ENCODE results near the gene SLBP.

SLBP gene

GRCh38 chr4:1655676-1656075, 56.4 kb downstream of the SLBP start:
- Mint-ChIP-seq H3K27me3 (no peaks in the 10 kb centered on the region), H3K4me3 (no peak overlapping the region), H3K27ac (ENCODE audit: low read depth) (no peak overlapping the region), H3K36me3 (ENCODE audit: insufficient read depth) (peaks cover 1% of the 10 kb centered on the region), H3K4me1 (no peaks in the 10 kb centered on the region), H3K9me3 (no peaks in the 10 kb centered on the region)
- ATAC-seq (replicated peaks; ENCODE audit: extremely low read depth, poor library complexity, severe bottlenecking): no peak
- no peak for DNase-seq (ENCODE audit: low spot score in 2 of 2)

- Mint-ChIP-seq H3K27me3 (no peaks in the 10 kb centered on the region), H3K4me1 (no peaks in the 10 kb centered on the region), H3K4me3 (no peak overlapping the region), H3K27ac (ENCODE audit: low read depth) (no peak overlapping the region), H3K9me3 (no peaks in the 10 kb centered on the region), H3K36me3 (ENCODE audit: insufficient read depth) (peaks cover 1% of the 10 kb centered on the region)
- no peak for DNase-seq (ENCODE audit: low spot score in 2 of 2)
- ATAC-seq (replicated peaks; ENCODE audit: extremely low read depth, poor library complexity, severe bottlenecking): no peak
Measured at GRCh38 chr4:1655081-1655480, 57.0 kb downstream of the SLBP start.

- Mint-ChIP-seq H3K36me3 (ENCODE audit: insufficient read depth) (peaks cover 1% of the 10 kb centered on the region), H3K27me3 (no peaks in the 10 kb centered on the region), H3K27ac (ENCODE audit: low read depth) (no peak overlapping the region), H3K4me3 (no peak overlapping the region), H3K4me1 (no peaks in the 10 kb centered on the region), H3K9me3 (no peaks in the 10 kb centered on the region)
- ATAC-seq (replicated peaks; ENCODE audit: extremely low read depth, poor library complexity, severe bottlenecking): no peak
- no peak for DNase-seq (ENCODE audit: low spot score in 2 of 2)
Measured at GRCh38 chr4:1654216-1654955, 57.7 kb downstream of the SLBP start.

GRCh38 chr4:1653776-1654175, 58.3 kb downstream of the SLBP start:
- no peak overlapping the region for H3K27ac Mint-ChIP-seq (ENCODE audit: low read depth)
- H3K27me3 Mint-ChIP-seq: no peaks in the 10 kb centered on the region
- no peaks in the 10 kb centered on the region for H3K4me1 Mint-ChIP-seq
- H3K36me3 Mint-ChIP-seq (ENCODE audit: insufficient read depth): peaks cover 1% of the 10 kb centered on the region
- no peaks in the 10 kb centered on the region for H3K9me3 Mint-ChIP-seq
- no peak for ATAC-seq (replicated peaks; ENCODE audit: extremely low read depth, poor library complexity, severe bottlenecking)
- H3K4me3 Mint-ChIP-seq: no peak overlapping the region
- no peak for DNase-seq (ENCODE audit: low spot score in 2 of 2)

- DNase-seq (ENCODE audit: low spot score in 2 of 2) (no peak), ATAC-seq (replicated peaks; ENCODE audit: extremely low read depth, poor library complexity, severe bottlenecking) (no peak)
- Mint-ChIP-seq H3K27me3 (no peaks in the 10 kb centered on the region), H3K4me3 (no peak overlapping the region), H3K4me1 (peaks cover 5% of the 10 kb centered on the region), H3K27ac (ENCODE audit: low read depth) (no peak overlapping the region), H3K9me3 (no peaks in the 10 kb centered on the region), H3K36me3 (ENCODE audit: insufficient read depth) (peaks cover 1% of the 10 kb centered on the region)
Measured at GRCh38 chr4:1652088-1652487, 60.0 kb downstream of the SLBP start.

- no peak for ATAC-seq (replicated peaks; ENCODE audit: extremely low read depth, poor library complexity, severe bottlenecking)
- no peak overlapping the region for H3K27ac Mint-ChIP-seq (ENCODE audit: low read depth)
- H3K9me3 Mint-ChIP-seq: no peaks in the 10 kb centered on the region
- no peak for DNase-seq (ENCODE audit: low spot score in 2 of 2)
- H3K4me1 Mint-ChIP-seq: peaks cover 5% of the 10 kb centered on the region
- no peaks in the 10 kb centered on the region for H3K27me3 Mint-ChIP-seq
- H3K36me3 Mint-ChIP-seq (ENCODE audit: insufficient read depth): peaks cover 1% of the 10 kb centered on the region
- no peak overlapping the region for H3K4me3 Mint-ChIP-seq
Measured at GRCh38 chr4:1651609-1652008, 60.5 kb downstream of the SLBP start.

GRCh38 chr4:1648962-1649361, 63.2 kb downstream of the SLBP start:
- Mint-ChIP-seq H3K27me3 (no peaks in the 10 kb centered on the region), H3K36me3 (ENCODE audit: insufficient read depth) (peaks cover 1% of the 10 kb centered on the region), H3K27ac (ENCODE audit: low read depth) (no peak overlapping the region), H3K4me3 (no peak overlapping the region), H3K9me3 (no peaks in the 10 kb centered on the region), H3K4me1 (peaks cover 5% of the 10 kb centered on the region)
- ATAC-seq (replicated peaks; ENCODE audit: extremely low read depth, poor library complexity, severe bottlenecking) (no peak), DNase-seq (ENCODE audit: low spot score in 2 of 2) (no peak)

- peaks cover 1% of the 10 kb centered on the region for H3K36me3 Mint-ChIP-seq (ENCODE audit: insufficient read depth)
- no peaks in the 10 kb centered on the region for H3K9me3 Mint-ChIP-seq
- H3K27ac Mint-ChIP-seq (ENCODE audit: low read depth): no peak overlapping the region
- H3K27me3 Mint-ChIP-seq: no peaks in the 10 kb centered on the region
- ATAC-seq (replicated peaks; ENCODE audit: extremely low read depth, poor library complexity, severe bottlenecking) (no peak), DNase-seq (ENCODE audit: low spot score in 2 of 2) (no peak)
- H3K4me3 Mint-ChIP-seq: no peak overlapping the region
- H3K4me1 Mint-ChIP-seq: peaks cover 5% of the 10 kb centered on the region
Measured at GRCh38 chr4:1647432-1647831, 64.7 kb downstream of the SLBP start.

GRCh38 chr4:1646690-1647089, 65.4 kb downstream of the SLBP start:
- Mint-ChIP-seq H3K9me3 (no peaks in the 10 kb centered on the region), H3K27ac (ENCODE audit: low read depth) (no peak overlapping the region), H3K4me1 (peaks cover 5% of the 10 kb centered on the region), H3K4me3 (no peak overlapping the region), H3K27me3 (no peaks in the 10 kb centered on the region), H3K36me3 (ENCODE audit: insufficient read depth) (peaks cover 1% of the 10 kb centered on the region)
- DNase-seq (ENCODE audit: low spot score in 2 of 2) (no peak), ATAC-seq (replicated peaks; ENCODE audit: extremely low read depth, poor library complexity, severe bottlenecking) (no peak)

GRCh38 chr4:1644891-1645657, 67.0 kb downstream of the SLBP start:
- H3K36me3 Mint-ChIP-seq (ENCODE audit: insufficient read depth): no peaks in the 10 kb centered on the region
- no peaks in the 10 kb centered on the region for H3K27me3 Mint-ChIP-seq
- H3K4me3 Mint-ChIP-seq: no peak overlapping the region
- ATAC-seq (replicated peaks; ENCODE audit: extremely low read depth, poor library complexity, severe bottlenecking) (no peak), DNase-seq (ENCODE audit: low spot score in 2 of 2) (no peak)
- no peaks in the 10 kb centered on the region for H3K9me3 Mint-ChIP-seq
- H3K4me1 Mint-ChIP-seq: peaks cover 5% of the 10 kb centered on the region
- H3K27ac Mint-ChIP-seq (ENCODE audit: low read depth): no peak overlapping the region

GRCh38 chr4:1643971-1644735, 68.0 kb downstream of the SLBP start:
- H3K4me1 Mint-ChIP-seq: peaks cover 5% of the 10 kb centered on the region
- no peak overlapping the region for H3K27ac Mint-ChIP-seq (ENCODE audit: low read depth)
- DNase-seq (ENCODE audit: low spot score in 2 of 2) (no peak), ATAC-seq (replicated peaks; ENCODE audit: extremely low read depth, poor library complexity, severe bottlenecking) (no peak)
- no peaks in the 10 kb centered on the region for H3K27me3 Mint-ChIP-seq
- no peaks in the 10 kb centered on the region for H3K9me3 Mint-ChIP-seq
- H3K36me3 Mint-ChIP-seq (ENCODE audit: insufficient read depth): no peaks in the 10 kb centered on the region
- no peak overlapping the region for H3K4me3 Mint-ChIP-seq
